GM10847 (cell line): ENCODE data around the gene TEX10.

Experiments
- POLR2A ChIP-seq: IDR thresholded peaks from 2 replicates; pipeline ENCODE4 v1.6.1; 2011; ENCODE audit not compliant: insufficient read length; ENCODE audit errors: extremely low read depth

The TEX10 gene

GRCh38 chr9:100352727-100353505 is at the start of gene TEX10:
TEX10 (minus strand) TSS chr9:100352942; CDS start chr9:100349363, 3,579 bp downstream.
- peak; percentile 84 for TF ChIP-seq POLR2A

- TF ChIP-seq POLR2A: no peak
These were observed 48.3 kb upstream of the TEX10 start for GRCh38 chr9:100401042-100401441.

GRCh38 chr9:100397529-100398266 is 45.0 kb upstream of the TEX10 start:
- no peak for TF ChIP-seq POLR2A

- TF ChIP-seq POLR2A: no peak
These were observed 44.0 kb upstream of the TEX10 start for GRCh38 chr9:100396769-100397168.

- no peak for TF ChIP-seq POLR2A
These were observed 42.1 kb upstream of the TEX10 start for GRCh38 chr9:100394816-100395215.

- TF ChIP-seq POLR2A: no peak
These were observed 41.4 kb upstream of the TEX10 start for GRCh38 chr9:100394032-100394695.

GRCh38 chr9:100379862-100380261 is 27.1 kb upstream of the TEX10 start:
- TF ChIP-seq POLR2A: no peak

GRCh38 chr9:100377015-100377414 is 24.3 kb upstream of the TEX10 start:
- TF ChIP-seq POLR2A: no peak

- TF ChIP-seq POLR2A: no peak
These were observed 22.9 kb upstream of the TEX10 start for GRCh38 chr9:100375658-100376057.

GRCh38 chr9:100372648-100373047 is 19.9 kb upstream of the TEX10 start:
- TF ChIP-seq POLR2A: no peak

GRCh38 chr9:100370064-100370723 is 17.5 kb upstream of the TEX10 start:
- no peak for TF ChIP-seq POLR2A

- TF ChIP-seq POLR2A: no peak
These were observed 15.9 kb upstream of the TEX10 start for GRCh38 chr9:100368672-100369071.

- no peak for TF ChIP-seq POLR2A
These were observed 13.4 kb upstream of the TEX10 start for GRCh38 chr9:100366121-100366520.

- no peak for TF ChIP-seq POLR2A
These were observed 11.3 kb upstream of the TEX10 start for GRCh38 chr9:100364013-100364412.

- TF ChIP-seq POLR2A: no peak
These were observed 6.3 kb upstream of the TEX10 start for GRCh38 chr9:100359057-100359456.
